GM18909 (cell line): Measurements from ENCODE around the gene CLDN6.
"Not testable (repeated sequence)": the region's sequence is repeated elsewhere in the genome, so short reads cannot be mapped to it uniquely, and the experiment has no call there.

ENCODE experiments used
- ATAC-seq: cut with Tn5 transposase; IDR thresholded peaks from one replicate; pipeline ENCODE4 v1.9.1; 2021; ENCODE audit warnings: mild to moderate bottlenecking; ENCODE audit not compliant: unreplicated experiment, poor library complexity

CLDN6 gene

GRCh38 chr16:3017794-3018506 is at the start of gene CLDN6:
CLDN6 (minus strand) TSS chr16:3018183; CDS start chr16:3016021, 2,162 bp downstream.
- ATAC-seq, result no peak

- no peak for ATAC-seq
Observed at GRCh38 chr16:3066440-3066748, 48.4 kb upstream of the CLDN6 start.

- no peak for ATAC-seq
Observed at GRCh38 chr16:3065742-3066439, 47.9 kb upstream of the CLDN6 start.

- no peak for ATAC-seq
Observed at GRCh38 chr16:3065069-3065741, 47.2 kb upstream of the CLDN6 start, which contains the start of gene IL32. IL32 (plus strand) TSS chr16:3065640; CDS start chr16:3065812, 172 bp downstream.

- no peak for ATAC-seq
Observed at GRCh38 chr16:3063625-3064386, 45.8 kb upstream of the CLDN6 start.

- ATAC-seq, result no peak
Observed at GRCh38 chr16:3062553-3062952, 44.6 kb upstream of the CLDN6 start.

- ATAC-seq, result no peak
Observed at GRCh38 chr16:3060339-3061127, 42.5 kb upstream of the CLDN6 start.

- ATAC-seq, result peak; percentile 2
Observed at GRCh38 chr16:3059723-3060242, 41.8 kb upstream of the CLDN6 start.

GRCh38 chr16:3059041-3059722 is 41.2 kb upstream of the CLDN6 start:
- peak; percentile 81 for ATAC-seq

- peak; percentile 13 for ATAC-seq
Observed at GRCh38 chr16:3058139-3059030, 40.4 kb upstream of the CLDN6 start.

GRCh38 chr16:3057181-3058138 is 39.5 kb upstream of the CLDN6 start:
- no peak for ATAC-seq

- no peak for ATAC-seq
Observed at GRCh38 chr16:3056336-3057180, 38.6 kb upstream of the CLDN6 start.

GRCh38 chr16:3055734-3056115 is 37.7 kb upstream of the CLDN6 start:
- ATAC-seq, result not testable (repeated sequence)

GRCh38 chr16:3054965-3055733 is 37.2 kb upstream of the CLDN6 start:
- no peak for ATAC-seq

GRCh38 chr16:3053330-3053710 is 35.3 kb upstream of the CLDN6 start:
- not testable (repeated sequence) for ATAC-seq
